Globus pallidus (tissue), 1 donor: ENCODE measurements around the gene CMYA5.
"Not testable (repeated sequence)": the region's sequence is repeated elsewhere in the genome, so short reads cannot be mapped to it uniquely, and the experiment has no call there.

Source experiments
- DNase-seq: peaks from one replicate; pipeline ENCODE4 v3.0.0-alpha.2; 2015; ENCODE audit warnings: low spot score

The CMYA5 gene

GRCh38 chr5:79702606-79703380 is 13.2 kb downstream of the CMYA5 start:
- DNase-seq: no peak

GRCh38 chr5:79703381-79703645 is 13.7 kb downstream of the CMYA5 start:
- DNase-seq: no peak

GRCh38 chr5:79704553-79704952 is 14.9 kb downstream of the CMYA5 start:
- DNase-seq: no peak

GRCh38 chr5:79705632-79706031 is 16.0 kb downstream of the CMYA5 start:
- DNase-seq: no peak

GRCh38 chr5:79706317-79706716 is 16.7 kb downstream of the CMYA5 start:
- not testable (repeated sequence) for DNase-seq

GRCh38 chr5:79707535-79707934 is 17.9 kb downstream of the CMYA5 start:
- no peak for DNase-seq

- DNase-seq: no peak
Measured at GRCh38 chr5:79712741-79713140, 23.1 kb downstream of the CMYA5 start.

- no peak for DNase-seq
Measured at GRCh38 chr5:79713727-79714126, 24.1 kb downstream of the CMYA5 start.

- DNase-seq: no peak
Measured at GRCh38 chr5:79716839-79717238, 27.2 kb downstream of the CMYA5 start.

GRCh38 chr5:79720096-79720495 is 30.5 kb downstream of the CMYA5 start:
- DNase-seq: no peak

GRCh38 chr5:79727451-79728355 is 38.1 kb downstream of the CMYA5 start:
- DNase-seq: no peak

GRCh38 chr5:79728396-79728795 is 38.8 kb downstream of the CMYA5 start:
- DNase-seq: no peak

GRCh38 chr5:79729679-79730078 is 40.0 kb downstream of the CMYA5 start:
- no peak for DNase-seq

GRCh38 chr5:79730564-79730963 is 40.9 kb downstream of the CMYA5 start:
- no peak for DNase-seq

GRCh38 chr5:79731775-79732174 is 42.1 kb downstream of the CMYA5 start:
- DNase-seq: no peak

- no peak for DNase-seq
Measured at GRCh38 chr5:79736528-79737514, 47.2 kb downstream of the CMYA5 start.

GRCh38 chr5:79738349-79738748 is 48.7 kb downstream of the CMYA5 start:
- no peak for DNase-seq

GRCh38 chr5:79742549-79743136 is 53.0 kb downstream of the CMYA5 start:
- no peak for DNase-seq

GRCh38 chr5:79743846-79744605 is 54.4 kb downstream of the CMYA5 start:
- DNase-seq: no peak

GRCh38 chr5:79745255-79745654 is 55.6 kb downstream of the CMYA5 start:
- DNase-seq: no peak
